IgD-negative memory B cell (primary cell): Measurements from ENCODE around the gene GPRIN2. TPM values are rescaled to one million over a fixed set of nuclear protein-coding genes. Genes with fewer than 3 reads are reported as not detected.

Experiments used
- H3K27ac Mint-ChIP-seq, 3 donors: one replicate each; pipeline ENCODE4 v1.8.0; 2020 to 2022; ENCODE audit warnings: mild to moderate bottlenecking in 3 of 3, mixed read lengths in 3 of 3, moderate library complexity in 1 of 3
- H3K27me3 Mint-ChIP-seq: one replicate; pipeline ENCODE4 v1.8.0; 2021; ENCODE audit warnings: mixed read lengths
- H3K36me3 Mint-ChIP-seq: one replicate; pipeline ENCODE4 v1.8.0; 2020; ENCODE audit warnings: mild to moderate bottlenecking, mixed read lengths
- H3K4me1 Mint-ChIP-seq, 3 donors: one replicate each; pipeline ENCODE4 v1.8.0; 2020 to 2022; ENCODE audit warnings: mixed read lengths in 3 of 3, mild to moderate bottlenecking in 1 of 3
- H3K4me3 Mint-ChIP-seq, 4 donors: one replicate each; pipeline ENCODE4 v1.8.0; 2020 to 2022; ENCODE audit warnings: mild to moderate bottlenecking in 4 of 4, mixed read lengths in 4 of 4, moderate library complexity in 3 of 4
- H3K9me3 Mint-ChIP-seq, 3 donors: one replicate each; pipeline ENCODE4 v1.8.0; 2020 to 2021; ENCODE audit warnings: mixed read lengths in 3 of 3, mild to moderate bottlenecking in 1 of 3
- polyA plus RNA-seq: library from polyadenylated mRNA; unstranded; fragments of 300-500 nt; fragmentation: Illumina TruSeq; gene quantifications from one replicate; pipeline ENCODE4 v1.2.3, GENCODE V29; 2021

Gene GPRIN2
- polyA plus RNA-seq, 1 donor from 2014 or later = not detected

DNA sequence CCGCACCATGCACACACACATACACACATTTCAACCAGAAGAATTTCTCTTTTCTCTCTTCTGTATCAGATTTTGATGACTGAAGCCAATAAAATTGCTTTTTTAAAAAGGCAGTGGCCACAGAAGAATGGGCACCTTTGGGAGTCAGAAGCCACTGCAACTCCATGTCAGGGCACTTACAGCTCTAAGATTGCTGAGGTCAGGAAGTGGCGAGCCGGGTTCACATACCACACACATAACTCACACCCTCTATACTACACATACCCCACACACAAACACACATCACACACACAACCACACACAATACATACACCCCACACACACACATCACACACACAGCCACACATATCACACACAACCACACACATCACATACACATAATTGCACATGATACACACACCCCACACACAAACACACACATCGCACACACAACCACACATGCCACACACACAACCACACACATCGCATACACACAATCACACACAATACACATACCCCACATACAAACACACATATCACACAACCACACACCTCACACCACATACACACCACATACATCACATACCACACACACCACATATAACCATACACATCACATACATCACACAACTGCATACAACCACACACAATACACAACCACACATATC, 31.2 kb downstream of the GPRIN2 start:
- H3K4me3 Mint-ChIP-seq = no peak overlapping the region
- no peaks in the 10 kb centered on the region for H3K9me3 Mint-ChIP-seq
- H3K27me3 Mint-ChIP-seq = no peaks in the 10 kb centered on the region
- H3K27ac Mint-ChIP-seq = no peak overlapping the region
- no peaks in the 10 kb centered on the region for H3K4me1 Mint-ChIP-seq
- no peaks in the 10 kb centered on the region for H3K36me3 Mint-ChIP-seq

DNA sequence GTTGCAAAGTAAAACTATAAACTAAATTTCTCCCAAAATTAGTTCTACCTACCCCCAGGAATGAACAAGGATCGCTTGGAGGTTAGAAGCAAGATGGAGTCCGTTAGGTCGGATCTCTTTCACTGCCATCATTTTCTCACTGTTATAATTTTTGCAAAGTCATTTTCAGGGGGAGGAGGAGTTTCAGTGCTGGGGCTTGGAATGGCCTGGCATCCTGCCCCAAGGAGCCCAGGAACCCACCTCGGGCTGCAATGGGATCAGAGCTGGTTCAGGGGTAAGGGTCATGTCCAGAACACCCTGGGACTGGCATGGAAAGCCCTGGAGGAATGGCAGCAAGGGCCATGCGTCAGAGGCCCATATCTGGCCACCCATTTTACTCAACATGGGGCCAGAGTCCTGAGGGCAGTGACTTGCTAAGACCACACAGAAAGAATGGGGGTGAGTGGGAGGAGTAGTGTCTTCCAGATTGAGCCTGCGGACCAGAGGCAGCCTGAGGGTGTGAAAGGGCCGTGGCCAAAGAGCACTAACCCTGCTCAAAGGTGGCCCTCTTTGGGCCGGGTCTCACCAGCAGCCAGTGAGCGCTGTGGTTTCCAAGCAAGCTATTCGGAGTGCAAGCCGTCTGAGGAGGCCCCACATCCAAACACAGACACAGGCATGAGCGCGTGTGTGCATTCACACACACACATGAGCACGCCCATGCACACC, 31.8 kb downstream of the GPRIN2 start:
- Mint-ChIP-seq H3K27ac (no peak overlapping the region), H3K27me3 (no peaks in the 10 kb centered on the region), H3K4me1 (no peaks in the 10 kb centered on the region), H3K36me3 (no peaks in the 10 kb centered on the region), H3K4me3 (no peak overlapping the region), H3K9me3 (no peaks in the 10 kb centered on the region)

DNA sequence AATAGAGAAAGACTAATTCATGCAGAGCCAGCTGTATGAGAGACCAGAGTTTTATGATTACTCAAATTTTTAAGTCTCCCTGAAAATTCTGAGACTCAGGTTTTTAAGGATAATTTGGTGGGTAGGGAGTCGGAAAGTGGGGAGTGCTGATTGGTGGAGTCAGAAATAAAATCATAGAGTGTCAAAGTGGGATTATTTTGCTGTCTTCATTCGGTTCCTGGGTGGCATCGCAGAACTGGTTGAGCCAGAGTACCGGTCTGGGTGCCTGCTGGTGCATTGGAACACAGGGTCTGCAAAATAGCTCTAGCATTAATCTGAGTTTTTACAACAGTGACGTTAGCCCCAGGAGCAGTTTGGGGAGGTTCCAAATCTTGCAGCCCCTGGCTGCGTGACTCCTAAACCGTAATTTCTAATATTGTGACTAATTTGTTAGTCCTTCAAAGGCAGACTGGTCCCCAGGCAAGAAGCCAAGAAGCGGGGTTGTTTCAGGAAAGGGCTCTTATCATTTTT, 32.4 kb downstream of the GPRIN2 start:
- Mint-ChIP-seq H3K4me3 (no peak overlapping the region), H3K9me3 (no peaks in the 10 kb centered on the region), H3K36me3 (no peaks in the 10 kb centered on the region), H3K27me3 (no peaks in the 10 kb centered on the region), H3K27ac (no peak overlapping the region), H3K4me1 (no peaks in the 10 kb centered on the region)

- no peak overlapping the region for H3K27ac Mint-ChIP-seq
- H3K4me3 Mint-ChIP-seq = no peak overlapping the region
- H3K4me1 Mint-ChIP-seq = no peaks in the 10 kb centered on the region
- H3K9me3 Mint-ChIP-seq = no peaks in the 10 kb centered on the region
- H3K27me3 Mint-ChIP-seq = no peaks in the 10 kb centered on the region
- no peaks in the 10 kb centered on the region for H3K36me3 Mint-ChIP-seq
Measured at GRCh38 chr10:46523119-46523961, 33.1 kb downstream of the GPRIN2 start.

- no peak overlapping the region for H3K27ac Mint-ChIP-seq
- no peaks in the 10 kb centered on the region for H3K36me3 Mint-ChIP-seq
- H3K4me3 Mint-ChIP-seq = no peak overlapping the region
- no peaks in the 10 kb centered on the region for H3K9me3 Mint-ChIP-seq
- no peaks in the 10 kb centered on the region for H3K4me1 Mint-ChIP-seq
- no peaks in the 10 kb centered on the region for H3K27me3 Mint-ChIP-seq
Measured at GRCh38 chr10:46522295-46523118, 34.0 kb downstream of the GPRIN2 start.

GRCh38 chr10:46520941-46521340, 35.5 kb downstream of the GPRIN2 start:
- Mint-ChIP-seq H3K4me3 (no peak overlapping the region), H3K36me3 (no peaks in the 10 kb centered on the region), H3K9me3 (no peaks in the 10 kb centered on the region), H3K4me1 (no peaks in the 10 kb centered on the region), H3K27me3 (no peaks in the 10 kb centered on the region), H3K27ac (no peak overlapping the region)

DNA sequence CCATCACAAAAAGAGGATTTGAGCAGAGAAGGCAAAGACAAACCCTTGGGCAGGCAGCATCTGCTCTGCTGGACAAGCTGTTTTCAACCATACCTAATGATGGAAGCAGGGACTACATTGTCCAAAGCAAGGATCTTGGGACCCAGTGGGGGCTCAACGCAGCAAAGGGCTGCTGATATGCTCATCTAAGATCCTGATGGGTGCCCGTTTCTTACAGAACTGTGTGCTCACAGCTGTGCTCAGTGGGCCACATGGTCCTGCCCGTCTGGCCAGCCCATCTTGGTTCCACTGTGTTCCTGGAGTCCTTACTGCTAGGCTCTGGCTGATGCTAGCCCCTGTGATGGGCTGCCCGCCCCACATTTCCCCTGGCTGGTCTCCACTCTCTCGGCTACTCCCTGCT, 36.1 kb downstream of the GPRIN2 start:
- Mint-ChIP-seq H3K27me3 (no peaks in the 10 kb centered on the region), H3K4me1 (no peaks in the 10 kb centered on the region), H3K36me3 (no peaks in the 10 kb centered on the region), H3K9me3 (no peaks in the 10 kb centered on the region), H3K27ac (no peak overlapping the region), H3K4me3 (no peak overlapping the region)

DNA sequence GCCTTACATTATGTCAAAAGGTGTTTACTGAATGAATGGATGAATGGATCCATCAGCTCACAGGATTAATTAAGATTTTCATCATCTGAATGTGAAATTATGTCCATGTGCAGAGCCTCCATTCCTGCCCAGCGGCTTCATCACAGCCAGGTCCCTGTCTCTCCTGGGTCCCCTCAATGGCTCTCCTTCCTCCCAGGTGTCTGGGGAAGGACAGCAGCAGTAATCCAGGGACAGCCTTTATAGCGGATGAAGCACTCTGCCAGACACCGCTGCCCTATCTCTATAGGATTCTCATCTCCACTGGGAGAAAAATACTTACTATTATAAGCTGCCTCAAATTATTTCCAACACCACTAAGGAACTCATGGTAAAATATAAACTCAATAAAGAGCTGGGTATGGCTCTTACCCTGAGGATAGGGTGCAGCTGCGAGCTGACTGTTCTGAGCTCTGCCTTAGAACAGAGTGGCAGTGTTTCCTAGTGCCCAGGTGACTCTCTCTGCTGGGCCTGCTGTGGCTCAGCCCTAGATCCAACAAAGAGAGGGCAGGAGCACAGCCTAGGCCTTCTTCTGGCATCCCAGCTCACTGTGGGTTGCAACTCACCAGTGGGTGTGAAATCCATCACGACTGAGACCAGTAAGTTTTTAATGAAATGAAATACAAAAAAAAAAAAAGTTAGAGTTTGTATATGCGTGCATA, 38.3 kb downstream of the GPRIN2 start:
- no peak overlapping the region for H3K4me3 Mint-ChIP-seq
- no peaks in the 10 kb centered on the region for H3K27me3 Mint-ChIP-seq
- H3K27ac Mint-ChIP-seq = no peak overlapping the region
- no peaks in the 10 kb centered on the region for H3K4me1 Mint-ChIP-seq
- H3K36me3 Mint-ChIP-seq = no peaks in the 10 kb centered on the region
- H3K9me3 Mint-ChIP-seq = no peaks in the 10 kb centered on the region

- H3K36me3 Mint-ChIP-seq = no peaks in the 10 kb centered on the region
- H3K27me3 Mint-ChIP-seq = no peaks in the 10 kb centered on the region
- no peak overlapping the region for H3K4me3 Mint-ChIP-seq
- H3K27ac Mint-ChIP-seq = no peak overlapping the region
- H3K9me3 Mint-ChIP-seq = no peaks in the 10 kb centered on the region
- H3K4me1 Mint-ChIP-seq = no peaks in the 10 kb centered on the region
Measured at GRCh38 chr10:46517541-46517940, 38.9 kb downstream of the GPRIN2 start.

- no peak overlapping the region for H3K27ac Mint-ChIP-seq
- no peaks in the 10 kb centered on the region for H3K36me3 Mint-ChIP-seq
- H3K27me3 Mint-ChIP-seq = no peaks in the 10 kb centered on the region
- H3K4me3 Mint-ChIP-seq = no peak overlapping the region
- no peaks in the 10 kb centered on the region for H3K4me1 Mint-ChIP-seq
- H3K9me3 Mint-ChIP-seq = no peaks in the 10 kb centered on the region
Measured at GRCh38 chr10:46516660-46517416, 39.6 kb downstream of the GPRIN2 start.

DNA sequence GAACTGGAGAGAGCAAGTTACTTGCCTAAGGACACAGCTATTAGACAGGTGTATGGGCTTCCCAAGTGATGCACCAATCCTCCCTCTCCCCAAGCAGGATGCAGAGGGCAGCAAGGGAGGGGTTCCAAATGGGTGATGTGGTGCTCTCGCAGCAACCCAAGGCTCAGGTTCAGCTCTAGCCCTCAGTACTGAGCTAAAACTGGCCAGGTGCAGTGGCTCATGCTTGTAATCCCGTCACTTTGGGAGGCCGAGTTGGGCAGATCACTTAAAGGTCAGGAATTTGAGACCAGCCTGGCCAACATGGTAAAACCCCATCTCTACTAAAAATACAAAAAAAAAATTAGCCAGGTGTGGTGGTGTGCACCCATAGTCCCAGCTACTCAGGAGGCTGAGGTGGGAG, 40.7 kb downstream of the GPRIN2 start:
- Mint-ChIP-seq H3K4me3 (no peak overlapping the region), H3K9me3 (no peaks in the 10 kb centered on the region), H3K4me1 (no peaks in the 10 kb centered on the region), H3K27ac (no peak overlapping the region), H3K27me3 (no peaks in the 10 kb centered on the region), H3K36me3 (no peaks in the 10 kb centered on the region)

- no peaks in the 10 kb centered on the region for H3K9me3 Mint-ChIP-seq
- H3K4me3 Mint-ChIP-seq = no peak overlapping the region
- no peak overlapping the region for H3K27ac Mint-ChIP-seq
- no peaks in the 10 kb centered on the region for H3K4me1 Mint-ChIP-seq
- no peaks in the 10 kb centered on the region for H3K36me3 Mint-ChIP-seq
- H3K27me3 Mint-ChIP-seq = no peaks in the 10 kb centered on the region
Measured at GRCh38 chr10:46515366-46515765, 41.1 kb downstream of the GPRIN2 start.

- no peaks in the 10 kb centered on the region for H3K27me3 Mint-ChIP-seq
- H3K4me3 Mint-ChIP-seq = no peak overlapping the region
- no peaks in the 10 kb centered on the region for H3K4me1 Mint-ChIP-seq
- H3K27ac Mint-ChIP-seq = no peak overlapping the region
- no peaks in the 10 kb centered on the region for H3K36me3 Mint-ChIP-seq
- no peaks in the 10 kb centered on the region for H3K9me3 Mint-ChIP-seq
Measured at GRCh38 chr10:46514899-46515298, 41.6 kb downstream of the GPRIN2 start.

GRCh38 chr10:46514431-46514861, 42.0 kb downstream of the GPRIN2 start:
- no peaks in the 10 kb centered on the region for H3K9me3 Mint-ChIP-seq
- H3K4me1 Mint-ChIP-seq = no peaks in the 10 kb centered on the region
- H3K36me3 Mint-ChIP-seq = no peaks in the 10 kb centered on the region
- H3K27me3 Mint-ChIP-seq = no peaks in the 10 kb centered on the region
- H3K4me3 Mint-ChIP-seq = no peak overlapping the region
- no peak overlapping the region for H3K27ac Mint-ChIP-seq
